Measurements from ENCODE around the gene APOC3. TPM values are rescaled to one million over a fixed set of nuclear protein-coding genes. Genes with fewer than 3 reads are reported as not detected.
A peak's percentile ranks its signal among the peaks of the same experiment; 100 is the strongest.

The APOC3 gene
- total and polyA plus RNA-seq, 11 donors: 0.39 to 9.9 TPM; not detected in 9

- Histone ChIP-seq H3K4me3 (no peak overlapping the region), H3K9me3 (no peaks in the 10 kb centered on the region), H3K27me3 (no peaks in the 10 kb centered on the region), H3K4me1 (peaks cover 0 to 29% (median 9%) of the 10 kb centered on the region in 12 donors), H3K27ac (no peak overlapping the region), H3K36me3 (peaks cover 3 to 98% (median 95%) of the 10 kb centered on the region in 9 donors)
- ATAC-seq (no peak), DNase-seq (no peak)
- intact Hi-C loops (cut with DNase I): loop anchor here in 1 of 10 donors (10.0 kb wide), 1 partner anchor 363 kb away; no protein-coding TSS in a partner anchor
- 84 to 100% (median 85%) methylated on average over 3 of the region's 3 CpGs for WGBS, 4 donors
- TF ChIP-seq POLR2A (IDR thresholded peaks at IDR 0.05) (no peak), CTCF (IDR thresholded peaks at IDR 0.05) (no peak)
Measured at GRCh38 chr11:116862185-116862584, 32.5 kb downstream of the APOC3 start.

- no peak overlapping the region for H3K4me3 ChIP-seq
- no peak for TF ChIP-seq CTCF (IDR thresholded peaks at IDR 0.05)
- TF ChIP-seq POLR2A (IDR thresholded peaks at IDR 0.05): no peak
- intact Hi-C loops (cut with DNase I): loop anchor here in 1 of 10 donors (10.0 kb wide), 1 partner anchor 362 kb away; no protein-coding TSS in a partner anchor
- ATAC-seq (no peak), DNase-seq (no peak)
- no peak overlapping the region for H3K27ac ChIP-seq
- no peaks in the 10 kb centered on the region for H3K9me3 ChIP-seq
- WGBS, 4 donors: 94 to 98% (median 96%) methylated on average over 3 of the region's 3 CpGs
- peaks cover 3 to 98% (median 95%) of the 10 kb centered on the region in 9 donors for H3K36me3 ChIP-seq
- H3K4me1 ChIP-seq: peaks cover 0 to 37% (median 12%) of the 10 kb centered on the region in 12 donors
- H3K27me3 ChIP-seq: no peaks in the 10 kb centered on the region
Measured at GRCh38 chr11:116862951-116863350, 33.2 kb downstream of the APOC3 start.

- peaks cover 0 to 98% (median 94%) of the 10 kb centered on the region in 9 donors for H3K36me3 ChIP-seq
- intact Hi-C loops (cut with DNase I): loop anchor here in 1 of 10 donors (10.0 kb wide), 1 partner anchor 360 kb away; no protein-coding TSS in a partner anchor
- 68 to 85% (median 77%) methylated on average over 5 of the region's 5 CpGs for WGBS, 4 donors
Measured at GRCh38 chr11:116864531-116864930, 34.8 kb downstream of the APOC3 start.

GRCh38 chr11:116865696-116866095 is 36.0 kb downstream of the APOC3 start:
- peaks cover 0 to 48% (median 14%) of the 10 kb centered on the region in 12 donors for H3K4me1 ChIP-seq
- ATAC-seq: no peak
- no peaks in the 10 kb centered on the region for H3K27me3 ChIP-seq
- no peaks in the 10 kb centered on the region for H3K9me3 ChIP-seq
- H3K27ac ChIP-seq: peak overlapping the region in 1 of 12 donors; percentile 62
- peaks cover 0 to 99% (median 96%) of the 10 kb centered on the region in 9 donors for H3K36me3 ChIP-seq
- DNase-seq: no peak
- TF ChIP-seq POLR2A (IDR thresholded peaks at IDR 0.05): no peak
- TF ChIP-seq CTCF (IDR thresholded peaks at IDR 0.05): no peak
- H3K4me3 ChIP-seq: no peak overlapping the region
- intact Hi-C loops (cut with DNase I): loop anchor here in 1 of 10 donors (10.0 kb wide), 1 partner anchor 359 kb away; no protein-coding TSS in a partner anchor
- WGBS, 4 donors: 74 to 90% (median 83%) methylated on average over 1 of the region's 1 CpG

More at GRCh38 chr11:116864531-116864930, 34.8 kb downstream of the APOC3 start:
- Histone ChIP-seq H3K27me3 (no peaks in the 10 kb centered on the region), H3K4me3 (no peak overlapping the region), H3K9me3 (no peaks in the 10 kb centered on the region), H3K4me1 (peaks cover 0 to 45% (median 13%) of the 10 kb centered on the region in 12 donors), H3K27ac (peak overlapping the region in 2 of 12 donors; percentile 17 to 31)
- TF ChIP-seq POLR2A (IDR thresholded peaks at IDR 0.05): no peak
- no peak for TF ChIP-seq CTCF (IDR thresholded peaks at IDR 0.05)
- no peak for ATAC-seq
- DNase-seq: no peak
